HG03097 (cell line): ENCODE data around the gene SDF2L1.
"Not testable (repeated sequence)": the region's sequence is repeated elsewhere in the genome, so short reads cannot be mapped to it uniquely, and the experiment has no call there.

Source experiments
- ATAC-seq: cut with Tn5 transposase; IDR thresholded peaks from one replicate; pipeline ENCODE4 v1.9.1; 2021; ENCODE audit not compliant: unreplicated experiment, low FRiP score

Gene SDF2L1

GRCh38 chr22:21659864-21660525, 17.9 kb downstream of the SDF2L1 start:
- no peak for ATAC-seq

GRCh38 chr22:21660904-21661303, 18.8 kb downstream of the SDF2L1 start:
- no peak for ATAC-seq

- no peak for ATAC-seq
These were observed 19.9 kb downstream of the SDF2L1 start for GRCh38 chr22:21661991-21662390.

GRCh38 chr22:21663738-21664137, 21.6 kb downstream of the SDF2L1 start:
- no peak for ATAC-seq

GRCh38 chr22:21665047-21665851, 23.1 kb downstream of the SDF2L1 start:
- ATAC-seq = no peak

- no peak for ATAC-seq
These were observed 24.7 kb downstream of the SDF2L1 start for GRCh38 chr22:21666786-21667185.

- ATAC-seq = no peak
These were observed 26.9 kb downstream of the SDF2L1 start for GRCh38 chr22:21669026-21669425.

GRCh38 chr22:21672107-21672629, 30.1 kb downstream of the SDF2L1 start:
- no peak for ATAC-seq

- no peak for ATAC-seq
These were observed 31.6 kb downstream of the SDF2L1 start for GRCh38 chr22:21673534-21674321.

GRCh38 chr22:21674638-21675245, 32.6 kb downstream of the SDF2L1 start:
- ATAC-seq = no peak

GRCh38 chr22:21677606-21678443, 35.7 kb downstream of the SDF2L1 start:
- ATAC-seq = no peak

GRCh38 chr22:21678842-21679241, 36.7 kb downstream of the SDF2L1 start:
- not testable (repeated sequence) for ATAC-seq

GRCh38 chr22:21679383-21679782, 37.3 kb downstream of the SDF2L1 start:
- no peak for ATAC-seq

- ATAC-seq = no peak
These were observed 38.9 kb downstream of the SDF2L1 start for GRCh38 chr22:21680830-21681565.

GRCh38 chr22:21681566-21682370, 39.7 kb downstream of the SDF2L1 start:
- ATAC-seq = no peak

- no peak for ATAC-seq
These were observed 40.5 kb downstream of the SDF2L1 start for GRCh38 chr22:21682385-21683175.

GRCh38 chr22:21683401-21683811, 41.3 kb downstream of the SDF2L1 start:
- ATAC-seq = no peak
